Subcutaneous adipose tissue (tissue), 4 donors: ENCODE data around the gene MRPS12. TPM values are rescaled to one million over a fixed set of nuclear protein-coding genes. Genes with fewer than 3 reads are reported as not detected.

ENCODE experiments used
- total RNA-seq, 4 donors: library from RNA; depleted of rRNA; stranded (reverse); fragments of >200 nt; gene quantifications; one replicate each; pipeline ENCODE4 v1.1.0, GENCODE V29; 2016
- TF ChIP-seq, protein P1 (sequence below): fragments of 450-650 bp; IDR thresholded peaks from one replicate; pipeline ENCODE4 v1.5.1; 2016; ENCODE audit warnings: low read depth, mild to moderate bottlenecking, control low read depth, antibody characterized with exemption, moderate library complexity

Gene MRPS12
- total RNA-seq, 4 donors from 2014 or later, result 10.1 to 26.0 (median 23.0) TPM

DNA sequence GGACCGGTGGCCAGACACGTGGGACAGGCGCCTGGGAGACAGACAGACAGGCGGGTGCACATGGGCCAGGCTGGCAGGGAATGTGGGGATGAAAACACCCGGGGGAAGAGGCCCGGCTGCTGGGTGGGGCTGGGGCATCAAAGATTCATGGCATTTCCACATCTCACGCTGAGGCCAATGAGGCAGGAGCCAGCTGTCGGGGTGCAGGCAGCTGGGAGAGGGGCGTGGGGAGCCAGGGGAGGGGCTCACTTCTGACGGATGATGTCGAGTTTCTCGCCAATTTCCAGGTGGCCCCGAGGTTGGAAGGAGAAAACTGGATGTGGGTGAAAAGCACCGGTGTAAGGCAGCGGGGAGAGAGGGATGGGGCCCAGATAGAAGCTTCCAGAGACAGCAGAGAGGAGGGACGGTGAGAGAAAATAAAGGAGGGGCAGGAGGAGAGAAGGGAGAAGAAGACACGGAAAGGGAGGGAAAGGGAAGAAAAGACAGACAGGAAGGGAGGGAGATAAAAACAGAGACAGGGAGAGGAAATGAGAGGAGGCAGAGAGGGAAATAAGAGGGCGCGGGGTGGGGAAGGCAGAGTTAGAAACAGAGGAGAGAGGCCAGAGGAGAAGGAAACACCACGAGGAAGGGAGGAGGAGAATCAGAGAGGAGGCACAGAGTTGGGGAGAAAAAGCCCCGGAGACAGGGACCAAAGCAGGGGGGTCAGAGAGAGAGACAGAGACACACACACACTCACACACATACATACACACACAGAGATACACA lies 10.7 kb upstream of the MRPS12 start:
- TF ChIP-seq, protein P1, sequence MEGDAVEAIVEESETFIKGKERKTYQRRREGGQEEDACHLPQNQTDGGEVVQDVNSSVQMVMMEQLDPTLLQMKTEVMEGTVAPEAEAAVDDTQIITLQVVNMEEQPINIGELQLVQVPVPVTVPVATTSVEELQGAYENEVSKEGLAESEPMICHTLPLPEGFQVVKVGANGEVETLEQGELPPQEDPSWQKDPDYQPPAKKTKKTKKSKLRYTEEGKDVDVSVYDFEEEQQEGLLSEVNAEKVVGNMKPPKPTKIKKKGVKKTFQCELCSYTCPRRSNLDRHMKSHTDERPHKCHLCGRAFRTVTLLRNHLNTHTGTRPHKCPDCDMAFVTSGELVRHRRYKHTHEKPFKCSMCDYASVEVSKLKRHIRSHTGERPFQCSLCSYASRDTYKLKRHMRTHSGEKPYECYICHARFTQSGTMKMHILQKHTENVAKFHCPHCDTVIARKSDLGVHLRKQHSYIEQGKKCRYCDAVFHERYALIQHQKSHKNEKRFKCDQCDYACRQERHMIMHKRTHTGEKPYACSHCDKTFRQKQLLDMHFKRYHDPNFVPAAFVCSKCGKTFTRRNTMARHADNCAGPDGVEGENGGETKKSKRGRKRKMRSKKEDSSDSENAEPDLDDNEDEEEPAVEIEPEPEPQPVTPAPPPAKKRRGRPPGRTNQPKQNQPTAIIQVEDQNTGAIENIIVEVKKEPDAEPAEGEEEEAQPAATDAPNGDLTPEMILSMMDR, result no peak

DNA sequence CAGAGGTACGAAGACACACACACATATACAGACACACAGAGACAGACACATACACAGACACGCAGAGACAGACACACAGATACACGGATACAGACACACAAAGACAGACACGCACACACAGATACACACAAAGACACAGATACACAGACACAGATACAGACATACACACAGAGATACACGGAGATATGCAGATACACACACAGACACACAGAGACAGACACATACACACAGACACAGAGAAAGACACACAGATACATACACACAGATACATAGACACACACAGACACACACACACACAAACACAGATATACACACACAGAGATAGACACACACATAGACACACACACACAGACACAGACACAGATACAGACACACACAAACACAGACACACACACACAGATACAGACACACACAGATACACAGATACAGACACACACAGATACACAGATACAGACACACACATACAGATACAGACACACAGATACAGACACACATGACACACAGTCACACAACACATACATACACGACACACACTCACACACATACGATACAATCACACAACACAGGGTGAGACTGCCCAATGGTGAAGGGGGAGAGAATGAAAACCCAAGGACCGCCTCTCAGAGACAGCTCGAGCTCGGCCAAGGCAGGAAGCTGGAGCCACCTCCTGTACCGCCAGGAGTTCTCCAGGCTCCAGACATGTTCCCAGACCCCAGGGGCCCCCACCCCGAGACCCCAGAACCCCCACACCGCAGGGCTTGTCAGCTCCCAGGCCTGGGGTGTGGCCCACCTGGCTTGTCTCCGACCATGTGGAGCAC lies 9.9 kb upstream of the MRPS12 start:
- TF ChIP-seq, protein P1, result no peak

DNA sequence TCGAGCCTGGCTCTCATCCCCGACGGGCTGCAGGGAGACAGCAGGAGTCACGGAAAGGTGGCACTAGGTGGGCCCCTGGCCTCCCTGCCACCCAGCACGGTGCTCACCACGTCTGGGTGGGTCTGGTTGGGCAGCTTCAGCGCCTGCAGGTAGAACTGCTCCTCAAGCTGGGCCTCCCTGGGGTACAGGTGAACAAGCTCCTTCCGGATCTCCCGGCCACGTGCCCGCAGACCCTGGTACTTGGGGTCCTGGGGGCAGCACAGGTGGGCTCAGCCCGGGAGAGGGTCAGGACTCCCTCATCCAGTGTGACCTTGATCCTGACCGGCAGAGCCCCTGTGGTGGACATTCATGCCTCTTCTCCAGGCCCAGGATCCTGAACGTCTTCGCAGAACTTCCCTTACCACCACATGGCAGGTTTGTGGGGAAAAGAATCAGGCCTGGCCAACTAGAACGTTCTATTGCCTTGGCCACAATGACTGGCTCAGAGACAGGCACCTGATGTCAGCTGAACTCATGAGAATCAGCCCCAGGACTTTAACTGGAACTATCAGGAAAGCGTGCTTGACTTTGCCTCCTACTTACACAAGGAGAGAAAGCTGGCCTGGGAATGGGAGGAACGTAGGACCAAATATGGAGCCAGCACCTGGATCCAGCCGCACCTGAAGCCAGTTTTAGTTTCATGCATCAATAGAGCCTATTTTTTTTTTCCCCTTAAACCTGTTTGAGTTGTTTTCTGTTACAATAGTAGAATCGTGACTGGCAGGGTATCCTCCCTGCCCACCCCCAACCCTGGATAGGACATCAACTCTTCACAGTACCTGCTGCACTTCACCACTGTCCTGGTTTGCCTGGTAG lies 9.1 kb upstream of the MRPS12 start:
- TF ChIP-seq, protein P1, result no peak

DNA sequence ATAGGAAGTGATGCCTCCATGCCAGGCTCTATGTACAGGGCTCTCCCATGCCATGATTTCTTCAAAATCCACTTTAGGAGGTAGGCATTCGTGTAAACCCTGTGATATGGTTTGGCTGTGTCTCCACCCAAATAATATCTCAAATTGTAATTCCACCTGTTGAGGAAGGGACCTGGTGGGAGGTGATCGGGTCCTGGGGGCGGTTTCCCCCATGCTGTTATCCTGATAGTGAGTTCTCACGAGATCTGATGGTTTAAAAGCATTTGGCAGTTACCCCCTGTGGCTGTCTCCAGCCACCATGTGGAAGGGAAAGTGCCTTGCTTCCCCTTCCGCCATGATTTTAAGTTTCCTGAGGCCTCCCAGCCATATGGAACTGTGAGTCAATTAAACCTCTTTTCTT lies 8.3 kb upstream of the MRPS12 start:
- TF ChIP-seq, protein P1, result no peak

DNA sequence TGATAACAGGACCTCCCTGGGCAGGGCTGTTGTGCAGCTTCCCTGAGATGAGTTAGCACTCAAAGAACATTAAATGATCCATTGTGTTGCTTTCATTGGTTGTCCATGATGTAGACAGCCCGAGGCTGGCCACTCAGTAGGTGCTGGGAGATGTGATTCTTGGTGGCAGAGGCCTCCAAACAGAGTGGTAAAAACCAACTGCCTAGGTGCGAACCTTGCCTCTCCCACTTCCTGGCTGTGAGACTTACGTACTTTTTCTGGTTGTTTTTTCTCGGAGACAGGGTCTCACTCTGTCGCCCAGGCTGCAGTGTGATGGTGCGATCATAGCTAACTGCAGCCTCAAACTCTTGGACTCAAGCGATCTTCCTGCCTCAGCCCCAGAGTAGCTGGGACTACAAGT lies 6.4 kb upstream of the MRPS12 start:
- TF ChIP-seq, protein P1, result no peak

DNA sequence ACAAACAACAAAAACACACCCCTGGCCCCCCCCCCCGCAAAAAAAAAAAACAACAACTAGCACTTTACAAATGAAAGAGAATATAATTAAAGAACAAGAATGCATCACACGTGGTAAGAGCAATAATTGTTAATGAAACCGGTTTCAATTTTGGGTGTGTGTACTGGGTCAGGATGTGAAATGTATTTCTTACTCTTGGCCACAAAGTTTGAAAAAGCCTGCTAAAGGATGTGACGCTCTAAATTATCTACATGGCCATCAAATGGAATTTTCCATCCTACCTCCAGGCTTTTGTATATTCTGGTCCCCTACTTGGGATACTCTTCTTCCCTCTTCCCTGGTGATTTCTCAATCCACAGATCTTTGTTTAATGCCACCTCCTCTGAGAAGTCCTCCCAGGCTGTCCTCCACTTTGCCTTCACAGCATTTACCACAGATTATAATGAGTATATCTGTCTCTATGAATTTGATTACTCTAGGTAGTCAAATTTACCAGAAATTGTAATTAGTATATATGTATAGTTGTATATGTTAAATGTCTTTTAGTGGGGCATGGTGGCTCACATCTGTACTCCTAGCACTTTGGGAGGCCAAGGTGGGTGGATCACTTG lies 2.2 kb upstream of the MRPS12 start:
- TF ChIP-seq, protein P1, result no peak
